PC-9 (cell line): ENCODE measurements around the gene STUB1. TPM values are rescaled to one million over a fixed set of nuclear protein-coding genes. Genes with fewer than 3 reads are reported as not detected.

Experiments used
- BruUV-seq: library from RNA; stranded (reverse); fragments of 400-500 nt; replicated peaks from 2 replicates; lab custom pipeline; 2021; lab: Mats Ljungman, UMichigan
- CTCF ChIA-PET: fragments of 300-600 bp; sonication (Branson Sonifier 250); formaldehyde crosslinking; loops from one replicate; lab custom pipeline; 2022; ENCODE audit warnings: antibody characterized with exemption; lab: Charles Lee
- POLR2A ChIA-PET: fragments of 300-600 bp; sonication (Branson Sonifier 250); formaldehyde crosslinking; loops from one replicate; lab custom pipeline; 2022; ENCODE audit warnings: antibody characterized with exemption; ENCODE audit not compliant: unreplicated experiment; lab: Charles Lee
- DNase-seq, 2 experiments: peaks; one replicate each; pipeline versions ENCODE4 v3.0.0 to v3.0.0-alpha.2; 2015 to 2022; ENCODE audit warnings: mixed read lengths in 1 of 2
- H2AFZ ChIP-seq: fragments of 200-600 bp; sonication (generic); 2 replicates; pipeline ENCODE4 v1.8.1; 2017; ENCODE audit warnings: antibody characterized with exemption
- H3F3A ChIP-seq: fragments of 200-600 bp; sonication (generic); 2 replicates; pipeline ENCODE4 v1.8.1; 2017; ENCODE audit warnings: antibody characterized with exemption, mild to moderate bottlenecking, low read depth; ENCODE audit not compliant: insufficient read depth
- H3K27ac ChIP-seq: fragments of 200-600 bp; sonication (generic); 2 replicates; pipeline ENCODE4 v1.6.1; 2016; ENCODE audit warnings: mixed run types
- H3K27me3 ChIP-seq: fragments of 200-600 bp; sonication (generic); 2 replicates; pipeline ENCODE4 v1.6.1; 2016; ENCODE audit warnings: low read depth, mixed run types; ENCODE audit not compliant: insufficient read depth
- H3K36me3 ChIP-seq: fragments of 200-600 bp; sonication (generic); 2 replicates; pipeline ENCODE4 v1.6.1; 2016; ENCODE audit warnings: low read depth, mixed run types
- H3K4me1 ChIP-seq: fragments of 200-600 bp; sonication (generic); replicated peaks from 2 replicates; pipeline ENCODE4 v1.6.1; 2016; ENCODE audit warnings: mixed run types; ENCODE audit not compliant: insufficient read depth
- H3K4me2 ChIP-seq: fragments of 200-600 bp; sonication (generic); 2 replicates; pipeline ENCODE4 v1.6.1; 2017; ENCODE audit warnings: mixed run types
- H3K4me3 ChIP-seq: fragments of 200-600 bp; sonication (generic); 2 replicates; pipeline ENCODE4 v1.6.1; 2016; ENCODE audit warnings: mixed run types
- H3K79me2 ChIP-seq: fragments of 200-600 bp; sonication (generic); 2 replicates; pipeline ENCODE4 v1.6.1; 2017; ENCODE audit warnings: low read depth, mixed run types
- H3K9me2 ChIP-seq: fragments of 200-600 bp; sonication (generic); 2 replicates; pipeline ENCODE4 v1.8.1; 2017; ENCODE audit warnings: mild to moderate bottlenecking; ENCODE audit not compliant: insufficient read depth
- H3K9me3 ChIP-seq: fragments of 200-600 bp; sonication (generic); 2 replicates; pipeline ENCODE4 v1.8.1; 2016; ENCODE audit warnings: low read depth; ENCODE audit not compliant: insufficient read depth
- H4K20me1 ChIP-seq: fragments of 200-600 bp; sonication (generic); 2 replicates; pipeline ENCODE4 v1.8.1; 2017; ENCODE audit not compliant: insufficient read depth
- CTCF ChIP-seq: fragments of 200-600 bp; sonication (generic); conservative IDR thresholded peaks from 2 replicates; pipeline ENCODE4 v1.6.1; 2017; ENCODE audit warnings: mixed run types, antibody characterized with exemption, mild to moderate bottlenecking, moderate library complexity
- EZH2 ChIP-seq: fragments of 200-600 bp; sonication (generic); IDR thresholded peaks from 2 replicates; pipeline ENCODE4 v1.8.0; 2017; ENCODE audit warnings: antibody characterized with exemption, low read depth
- intact Hi-C: fragments of 100-400 bp; cut with micrococcal nuclease; formaldehyde crosslinking; loops from one replicate; pipeline ENCODE4 v1.10.0; 2022; ENCODE audit not compliant: unreplicated experiment
- total RNA-seq: library from RNA; stranded (reverse); gene quantifications from 2 replicates; pipeline ENCODE4 v1.2.3, GENCODE V29; 2021

Gene STUB1
- total RNA-seq, 1 experiment from 2014 or later, result 174 TPM

GRCh38 chr16:681746-682427 is 1.7 kb downstream of the STUB1 start:
- TSS peak; percentile 38 for BruUV-seq
- no peaks in the 10 kb centered on the region for H3K27me3 ChIP-seq

GRCh38 chr16:682493-683395 is 2.5 kb downstream of the STUB1 start:
- Histone ChIP-seq H3K9me2 (no peaks in the 10 kb centered on the region), H3K27ac (no peak overlapping the region), H4K20me1 (peaks cover 30% of the 10 kb centered on the region), H3K4me2 (peak overlapping the region; percentile 86), H3K27me3 (no peaks in the 10 kb centered on the region), H2AFZ (no peak overlapping the region), H3K4me3 (peak overlapping the region; percentile 83), H3K4me1 (peaks cover 33% of the 10 kb centered on the region), H3K9me3 (no peaks in the 10 kb centered on the region), H3K36me3 (no peaks in the 10 kb centered on the region; the same call in 1 of the 2 replicates), H3F3A (peaks cover 40% of the 10 kb centered on the region; the same call in 1 of the 2 replicates), H3K79me2 (peaks cover 33% of the 10 kb centered on the region)
- POLR2A ChIA-PET, result interaction anchor here (0.6 kb wide), 1 partner anchor 112 kb away, joined by 7 read pairs; no protein-coding TSS in a partner anchor
- CTCF ChIA-PET, result no interaction called here
- BruUV-seq, result no TSS peak
- DNase-seq, result no peak
- no peak for TF ChIP-seq CTCF
- no peak for TF ChIP-seq EZH2
- intact Hi-C loops, result loop anchor here (5.0 kb wide), 1 partner anchor 155 kb away; the partner anchor contains the start of gene CAPN15

More at GRCh38 chr16:681746-682427, 1.7 kb downstream of the STUB1 start:
- TF ChIP-seq EZH2 (no peak), CTCF (no peak)
- Histone ChIP-seq H2AFZ (no peak overlapping the region), H4K20me1 (peaks cover 30% of the 10 kb centered on the region), H3K4me3 (peak overlapping the region; percentile 71), H3F3A (peaks cover 40% of the 10 kb centered on the region; the same call in 1 of the 2 replicates), H3K27ac (no peak overlapping the region), H3K9me2 (no peaks in the 10 kb centered on the region), H3K4me1 (peaks cover 33% of the 10 kb centered on the region), H3K4me2 (peak overlapping the region; percentile 86), H3K79me2 (peaks cover 33% of the 10 kb centered on the region), H3K9me3 (no peaks in the 10 kb centered on the region), H3K36me3 (no peaks in the 10 kb centered on the region; the same call in 1 of the 2 replicates)
- ChIA-PET POLR2A (interaction anchor here (0.6 to 0.7 kb wide), 4 partner anchors 92 to 113 kb away, joined by 3 to 7 read pairs (median 6); no protein-coding TSS in a partner anchor), CTCF (interaction anchor here (0.6 kb wide), 1 partner anchor 33 kb away, joined by 3 read pairs; the partner anchor contains the start of gene METRN)
- intact Hi-C loops, result loop anchor here (5.0 kb wide), 1 partner anchor 155 kb away; the partner anchor contains the start of gene CAPN15
- DNase-seq, result no peak
